ENCODE measurements around the gene TTYH3.
A peak's percentile ranks its signal among the peaks of the same experiment; 100 is the strongest.

The TTYH3 gene

DNA sequence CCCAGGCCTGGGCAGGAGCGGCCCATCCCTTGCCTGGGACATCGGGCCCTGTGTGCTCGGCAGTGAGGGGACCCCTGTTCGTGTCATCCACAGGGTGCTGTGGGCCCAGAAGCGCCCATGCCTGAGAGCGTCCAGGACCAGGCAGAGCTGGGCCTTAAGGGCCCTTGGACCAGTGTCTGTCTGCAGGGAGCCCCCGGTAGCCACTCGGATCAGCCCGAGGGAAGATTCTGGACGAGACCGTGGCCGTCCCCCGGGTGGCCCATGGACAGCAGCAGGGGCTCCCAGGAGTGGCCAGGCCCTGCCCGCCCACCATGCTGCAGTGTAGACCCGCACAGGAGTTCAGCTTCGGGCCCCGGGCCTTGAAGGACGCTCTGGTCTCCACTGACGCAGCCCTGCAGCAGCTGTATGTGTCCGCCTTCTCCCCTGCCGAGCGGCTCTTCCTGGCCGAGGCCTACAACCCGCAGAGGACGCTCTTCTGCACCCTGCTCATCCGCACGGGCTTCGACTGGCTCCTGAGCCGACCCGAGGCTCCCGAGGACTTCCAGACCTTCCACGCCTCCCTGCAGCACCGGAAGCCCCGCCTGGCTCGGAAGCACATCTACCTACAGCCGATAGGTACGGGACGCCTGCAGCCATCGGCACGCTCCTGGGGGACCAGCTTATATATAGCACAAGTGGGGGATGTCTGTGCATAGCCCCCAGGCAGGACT, 68.5 kb downstream of the TTYH3 start:
- H3K36me3 ChIP-seq (ENCODE audit: insufficient read depth) = no peaks in the 10 kb centered on the region
- H3K4me1 ChIP-seq (ENCODE audit: low read depth, poor library complexity, severe bottlenecking) = peaks cover 27% of the 10 kb centered on the region
- H3K9ac ChIP-seq = no peak overlapping the region; the same call in 1 of the 2 replicates
- no peaks in the 10 kb centered on the region for H3K79me2 ChIP-seq (ENCODE audit: insufficient read depth, low read depth)
- no peak overlapping the region for H3K27ac ChIP-seq
- peak overlapping the region; percentile 88; the same call in 1 of the 2 replicates for H3K4me2 ChIP-seq
- H3K27me3 ChIP-seq (ENCODE audit: insufficient read depth, low read depth) = no peaks in the 10 kb centered on the region
- H3K4me3 ChIP-seq (IDR thresholded peaks at IDR 0.05; ENCODE audit: insufficient read depth, low read depth, low read length) = no peak overlapping the region
- peak overlapping the region; percentile 72; the same call in 1 of the 2 replicates for H2AFZ ChIP-seq (ENCODE audit: low read depth)
- TF ChIP-seq, protein P1, sequence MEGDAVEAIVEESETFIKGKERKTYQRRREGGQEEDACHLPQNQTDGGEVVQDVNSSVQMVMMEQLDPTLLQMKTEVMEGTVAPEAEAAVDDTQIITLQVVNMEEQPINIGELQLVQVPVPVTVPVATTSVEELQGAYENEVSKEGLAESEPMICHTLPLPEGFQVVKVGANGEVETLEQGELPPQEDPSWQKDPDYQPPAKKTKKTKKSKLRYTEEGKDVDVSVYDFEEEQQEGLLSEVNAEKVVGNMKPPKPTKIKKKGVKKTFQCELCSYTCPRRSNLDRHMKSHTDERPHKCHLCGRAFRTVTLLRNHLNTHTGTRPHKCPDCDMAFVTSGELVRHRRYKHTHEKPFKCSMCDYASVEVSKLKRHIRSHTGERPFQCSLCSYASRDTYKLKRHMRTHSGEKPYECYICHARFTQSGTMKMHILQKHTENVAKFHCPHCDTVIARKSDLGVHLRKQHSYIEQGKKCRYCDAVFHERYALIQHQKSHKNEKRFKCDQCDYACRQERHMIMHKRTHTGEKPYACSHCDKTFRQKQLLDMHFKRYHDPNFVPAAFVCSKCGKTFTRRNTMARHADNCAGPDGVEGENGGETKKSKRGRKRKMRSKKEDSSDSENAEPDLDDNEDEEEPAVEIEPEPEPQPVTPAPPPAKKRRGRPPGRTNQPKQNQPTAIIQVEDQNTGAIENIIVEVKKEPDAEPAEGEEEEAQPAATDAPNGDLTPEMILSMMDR (conservative IDR thresholded peaks at IDR 0.05; ENCODE audit: low read depth, low read length) = no peak
- no peaks in the 10 kb centered on the region for H4K20me1 ChIP-seq (ENCODE audit: insufficient read depth)

DNA sequence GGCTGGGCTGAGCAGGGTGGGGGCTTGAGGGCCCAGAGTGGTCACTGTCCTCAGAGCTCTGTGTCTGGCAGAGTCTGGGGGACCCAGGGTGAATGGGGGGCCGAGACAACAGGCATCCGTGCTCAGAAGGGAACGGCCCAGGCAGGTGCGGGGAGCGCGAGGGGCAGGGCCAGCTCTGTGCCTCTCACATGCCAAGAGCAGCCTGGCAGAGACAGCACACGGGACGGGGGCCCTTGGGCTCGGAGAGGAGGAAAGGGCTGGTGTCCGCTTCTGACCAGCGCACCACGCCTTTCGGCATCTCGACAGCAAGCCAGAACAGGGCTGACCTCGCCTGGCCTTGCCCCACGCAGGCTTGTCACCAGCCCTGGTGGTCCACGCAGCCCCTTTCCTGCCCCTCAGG, 69.6 kb downstream of the TTYH3 start:
- TF ChIP-seq, protein P1 (conservative IDR thresholded peaks at IDR 0.05; ENCODE audit: low read depth, low read length) = no peak
- H3K4me1 ChIP-seq (ENCODE audit: low read depth, poor library complexity, severe bottlenecking) = peaks cover 27% of the 10 kb centered on the region
- H3K4me3 ChIP-seq (IDR thresholded peaks at IDR 0.05; ENCODE audit: insufficient read depth, low read depth, low read length) = no peak overlapping the region
- no peak overlapping the region for H2AFZ ChIP-seq (ENCODE audit: low read depth)
- no peak overlapping the region for H3K27ac ChIP-seq
- H3K79me2 ChIP-seq (ENCODE audit: insufficient read depth, low read depth) = no peaks in the 10 kb centered on the region
- H4K20me1 ChIP-seq (ENCODE audit: insufficient read depth) = no peaks in the 10 kb centered on the region
- no peak overlapping the region for H3K9ac ChIP-seq
- no peaks in the 10 kb centered on the region for H3K36me3 ChIP-seq (ENCODE audit: insufficient read depth)
- no peak overlapping the region for H3K4me2 ChIP-seq
- no peaks in the 10 kb centered on the region for H3K27me3 ChIP-seq (ENCODE audit: insufficient read depth, low read depth)

DNA sequence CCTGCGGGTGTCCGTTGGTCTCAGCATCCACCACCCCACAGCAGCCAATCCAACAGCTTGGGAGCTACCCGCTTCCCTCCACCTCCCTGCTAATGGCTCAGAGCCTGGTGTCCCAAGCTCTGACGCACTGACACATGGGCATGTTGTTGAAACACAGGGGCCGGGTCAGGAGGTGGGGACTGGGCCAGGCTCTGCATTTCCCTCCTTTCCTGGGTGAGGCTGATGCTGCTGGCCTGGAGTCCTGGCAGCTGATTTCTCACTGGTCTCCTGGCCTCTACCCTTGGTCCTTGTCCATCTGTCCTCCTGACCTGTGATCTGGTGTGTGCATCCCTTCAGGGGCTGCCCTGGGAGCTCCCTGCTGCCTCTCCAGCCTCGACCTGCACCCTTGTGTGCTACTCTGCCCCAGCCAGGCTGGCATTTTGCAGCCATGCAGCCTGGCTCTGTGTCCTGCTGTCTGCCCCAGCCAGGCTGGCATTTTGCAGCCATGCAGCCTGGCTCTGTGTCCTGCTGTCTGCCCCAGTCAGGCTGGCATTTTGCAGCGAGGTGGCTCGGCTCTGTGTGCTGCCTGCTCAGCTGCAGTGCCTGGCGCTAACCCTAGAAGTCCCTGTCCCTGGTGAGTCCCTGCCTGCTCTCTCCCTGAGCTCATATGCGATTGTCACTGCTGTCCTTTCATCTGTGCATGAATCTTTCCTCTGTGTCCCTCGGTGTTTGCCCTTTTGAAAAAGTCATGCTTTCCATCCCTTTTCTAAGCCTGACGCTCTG, 70.2 kb downstream of the TTYH3 start:
- H3K79me2 ChIP-seq (ENCODE audit: insufficient read depth, low read depth) = no peaks in the 10 kb centered on the region
- TF ChIP-seq, protein P1 (conservative IDR thresholded peaks at IDR 0.05; ENCODE audit: low read depth, low read length) = no peak
- no peak overlapping the region for H3K4me2 ChIP-seq
- H4K20me1 ChIP-seq (ENCODE audit: insufficient read depth) = no peaks in the 10 kb centered on the region
- H3K4me1 ChIP-seq (ENCODE audit: low read depth, poor library complexity, severe bottlenecking) = peaks cover 27% of the 10 kb centered on the region
- H3K27me3 ChIP-seq (ENCODE audit: insufficient read depth, low read depth) = no peaks in the 10 kb centered on the region
- H3K9ac ChIP-seq = no peak overlapping the region
- no peak overlapping the region for H3K27ac ChIP-seq
- no peak overlapping the region for H3K4me3 ChIP-seq (IDR thresholded peaks at IDR 0.05; ENCODE audit: insufficient read depth, low read depth, low read length)
- no peak overlapping the region for H2AFZ ChIP-seq (ENCODE audit: low read depth)
- no peaks in the 10 kb centered on the region for H3K36me3 ChIP-seq (ENCODE audit: insufficient read depth)

DNA sequence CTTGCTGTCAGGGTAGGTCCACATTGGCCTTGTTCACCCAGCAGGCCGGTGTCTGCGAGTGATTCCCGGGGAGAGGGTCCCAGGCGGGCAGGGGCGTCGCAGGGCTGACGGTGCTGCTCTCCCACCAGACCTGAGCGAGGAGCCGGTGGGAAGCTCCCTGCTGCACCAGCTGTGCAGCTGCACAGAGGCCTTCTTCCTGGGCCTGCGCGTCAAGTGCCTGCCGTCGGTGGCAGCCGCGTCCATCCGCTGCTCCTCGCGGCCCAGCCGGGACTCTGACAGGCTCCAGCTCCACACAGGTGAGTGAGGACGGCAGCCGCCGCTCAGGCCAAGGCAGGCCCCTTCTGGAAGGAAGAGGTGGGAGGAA, 70.8 kb downstream of the TTYH3 start:
- H3K4me3 ChIP-seq (IDR thresholded peaks at IDR 0.05; ENCODE audit: insufficient read depth, low read depth, low read length) = no peak overlapping the region
- no peaks in the 10 kb centered on the region for H3K36me3 ChIP-seq (ENCODE audit: insufficient read depth)
- TF ChIP-seq, protein P1 (conservative IDR thresholded peaks at IDR 0.05; ENCODE audit: low read depth, low read length) = no peak
- H3K4me2 ChIP-seq = no peak overlapping the region
- no peak overlapping the region for H2AFZ ChIP-seq (ENCODE audit: low read depth)
- H3K4me1 ChIP-seq (ENCODE audit: low read depth, poor library complexity, severe bottlenecking) = peaks cover 25% of the 10 kb centered on the region
- no peaks in the 10 kb centered on the region for H3K79me2 ChIP-seq (ENCODE audit: insufficient read depth, low read depth)
- H3K9ac ChIP-seq = no peak overlapping the region
- no peak overlapping the region for H3K27ac ChIP-seq
- H3K27me3 ChIP-seq (ENCODE audit: insufficient read depth, low read depth) = no peaks in the 10 kb centered on the region
- no peaks in the 10 kb centered on the region for H4K20me1 ChIP-seq (ENCODE audit: insufficient read depth)
